HCT116 (cell line): ENCODE results near the gene HTRA3. TPM values are rescaled to one million over a fixed set of nuclear protein-coding genes. Genes with fewer than 3 reads are reported as not detected.

Experiments
- ATAC-seq: fragments of 200-7000 bp; cut with Tn5 transposase; 2 replicates; pipeline ENCODE4 v1.9.1; 2020; ENCODE audit warnings: mild to moderate bottlenecking, moderate library complexity
- BruUV-seq: library from RNA; stranded (reverse); fragments of 400-500 nt; replicated peaks from 2 replicates; lab custom pipeline; 2021; lab: Mats Ljungman, UMichigan
- CTCF ChIA-PET: fragments of 300-600 bp; sonication (Branson Sonifier 250); formaldehyde crosslinking; loops from one replicate; lab custom pipeline; 2021; ENCODE audit warnings: antibody characterized with exemption; lab: Charles Lee
- POLR2A ChIA-PET: fragments of 300-600, 350-600 bp; sonication (Branson Sonifier 250); formaldehyde crosslinking; loops from one replicate; lab custom pipeline; 2021; ENCODE audit warnings: antibody characterized with exemption; lab: Charles Lee
- RAD21 ChIA-PET, 2 experiments: fragments of 300-600 bp; sonication (Branson Sonifier 250); formaldehyde crosslinking; loops; one replicate each; lab custom pipeline; 2023; ENCODE audit warnings: low total read pairs in 2 of 2; ENCODE audit not compliant: uncharacterized antibody in 2 of 2, unreplicated experiment in 2 of 2, low non-redundant PET in 1 of 2; lab: Charles Lee
- DNase-seq: peaks from one replicate; pipeline ENCODE4 v3.0.0-alpha.2; 2010; ENCODE audit warnings: low read depth, low spot score
- H2AFZ ChIP-seq: fragments of 200-600 bp; shearing (Covaris generic), sonication (generic); 2 replicates; pipeline ENCODE4 v1.6.1; 2017; ENCODE audit warnings: low read depth, mixed run types, mixed read lengths, antibody characterized with exemption, low read length; ENCODE audit not compliant: poor library complexity, severe bottlenecking
- H3K27ac ChIP-seq: 2 replicates; pipeline ENCODE4 v1.5.1; 2012; ENCODE audit warnings: low read depth, low read length
- H3K27me3 ChIP-seq: fragments of 200-600 bp; sonication (generic); 2 replicates; pipeline ENCODE4 v1.6.1; 2016; ENCODE audit warnings: mixed run types, low read length, mixed read lengths; ENCODE audit not compliant: insufficient read depth
- H3K36me3 ChIP-seq, 2 experiments: fragments of 200-500 bp in 1 of 2; fragments of 200-600 bp in 1 of 2; sonication (Bioruptor generic) in 1 of 2; sonication (generic) in 1 of 2; 2 replicates each; pipeline versions ENCODE4 v1.5.1 to v1.6.1; 2014 to 2016; ENCODE audit warnings: low read length in 2 of 2, inconsistent platforms in 1 of 2, mixed read lengths in 1 of 2, mixed run types in 1 of 2; ENCODE audit not compliant: insufficient read depth in 2 of 2, control insufficient read depth in 1 of 2
- H3K4me1 ChIP-seq, 2 experiments: fragments of 200-600 bp in 1 of 2; sonication (generic) in 1 of 2; 2 replicates each; pipeline versions ENCODE4 v1.5.1 to v1.6.1; 2012 to 2017; ENCODE audit warnings: low read length in 2 of 2, inconsistent platforms in 1 of 2, mild to moderate bottlenecking in 1 of 2, mixed read lengths in 1 of 2, mixed run types in 1 of 2, moderate library complexity in 1 of 2; ENCODE audit not compliant: insufficient read depth in 2 of 2, control insufficient read depth in 1 of 2
- H3K4me2 ChIP-seq: fragments of 200-600 bp; sonication (generic); 2 replicates; pipeline ENCODE4 v1.6.1; 2017; ENCODE audit warnings: mixed run types, low read length, mixed read lengths
- H3K4me3 ChIP-seq, 2 experiments: fragments of 200-600 bp in 1 of 2; sonication (generic) in 1 of 2; replicated peaks in 1 of 2; 2 replicates each; pipeline ENCODE4 v1.5.1; 2011 to 2016; ENCODE audit warnings: low read length in 2 of 2, control low read depth in 1 of 2, low read depth in 1 of 2, mild to moderate bottlenecking in 1 of 2, mixed read lengths in 1 of 2, mixed run types in 1 of 2
- H3K79me2 ChIP-seq: fragments of 200-600 bp; sonication (generic); 2 replicates; pipeline ENCODE4 v1.6.1; 2017; ENCODE audit warnings: mild to moderate bottlenecking, mixed run types, low read length, moderate library complexity, mixed read lengths; ENCODE audit not compliant: insufficient read depth
- H3K9ac ChIP-seq: fragments of 200-600 bp; sonication (generic); 2 replicates; pipeline ENCODE4 v1.6.1; 2016; ENCODE audit warnings: low read length, mixed read lengths
- H3K9me2 ChIP-seq: fragments of 200-600 bp; sonication (generic), shearing (Covaris generic); 2 replicates; pipeline ENCODE4 v1.6.1; 2017; ENCODE audit warnings: mixed run types, mild to moderate bottlenecking, moderate library complexity; ENCODE audit not compliant: insufficient read depth
- H3K9me3 ChIP-seq, 2 experiments: fragments of 200-500 bp in 1 of 2; fragments of 200-600 bp in 1 of 2; sonication (Bioruptor generic) in 1 of 2; sonication (generic) in 1 of 2; 2 replicates each; pipeline ENCODE4 v1.6.1; 2014 to 2017; ENCODE audit warnings: low read length in 2 of 2, mixed read lengths in 2 of 2, inconsistent platforms in 1 of 2, low read depth in 1 of 2, mild to moderate bottlenecking in 1 of 2, mixed run types in 1 of 2, moderate library complexity in 1 of 2; ENCODE audit not compliant: control insufficient read depth in 1 of 2, insufficient read depth in 1 of 2
- H4K20me1 ChIP-seq: fragments of 200-600 bp; sonication (generic), shearing (Covaris generic); 2 replicates; pipeline ENCODE4 v1.6.1; 2017; ENCODE audit warnings: mixed run types, mild to moderate bottlenecking, moderate library complexity; ENCODE audit not compliant: insufficient read depth
- CBX3 ChIP-seq: IDR thresholded peaks from 2 replicates; pipeline ENCODE4 v1.6.1; 2012; ENCODE audit warnings: low read depth
- FOSL1 ChIP-seq: IDR thresholded peaks from 2 replicates; pipeline ENCODE4 v1.6.1; 2012; ENCODE audit warnings: low read depth
- JUND ChIP-seq: IDR thresholded peaks from 2 replicates; pipeline ENCODE4 v1.6.1; 2012
- SRF ChIP-seq: IDR thresholded peaks from 2 replicates; pipeline ENCODE4 v1.6.1; 2012; ENCODE audit warnings: low read depth
- TCF7L2 ChIP-seq: IDR thresholded peaks from 2 replicates; pipeline ENCODE4 v1.7.0; 2011; ENCODE audit warnings: borderline replicate concordance, inconsistent platforms; ENCODE audit not compliant: insufficient read depth, insufficient read length; ENCODE audit errors: extremely low read depth
- YY1 ChIP-seq: IDR thresholded peaks from 2 replicates; pipeline ENCODE4 v1.6.1; 2011; ENCODE audit warnings: low read length, low read depth, moderate library complexity, mild to moderate bottlenecking; ENCODE audit not compliant: insufficient replicate concordance; ENCODE audit errors: extremely low read depth
- ZFX ChIP-seq: fragments of 450-650 bp; IDR thresholded peaks from 2 replicates; pipeline ENCODE4 v1.6.1; 2017
- intact Hi-C: fragments of 100-400 bp; cut with micrococcal nuclease; formaldehyde crosslinking; loops from 2 replicates; pipeline ENCODE4 v1.10.0; 2022
- total RNA-seq: library from RNA; stranded (reverse); gene quantifications from one replicate; pipeline ENCODE4 v1.2.1, GENCODE V29; 2021; ENCODE audit not compliant: unreplicated experiment
- TF ChIP-seq, protein P1 (sequence below), 3 experiments: fragments of 200-600 bp in 1 of 3; sonication (generic) in 1 of 3; IDR thresholded peaks in 2 of 3; conservative IDR thresholded peaks in 1 of 3; 2 replicates each; pipeline ENCODE4 v1.5.1; 2012 to 2017; ENCODE audit warnings: low read depth in 2 of 3, low read length in 2 of 3, antibody characterized with exemption in 1 of 3, borderline replicate concordance in 1 of 3, control low read depth in 1 of 3, mild to moderate bottlenecking in 1 of 3, mixed read lengths in 1 of 3, mixed run types in 1 of 3, moderate library complexity in 1 of 3; ENCODE audit not compliant: insufficient read depth in 1 of 3
- TF ChIP-seq, protein P2 (sequence below): IDR thresholded peaks from 2 replicates; pipeline ENCODE4 v1.6.1; 2012

HTRA3 gene
- total RNA-seq, 1 experiment from 2014 or later: not detected

DNA sequence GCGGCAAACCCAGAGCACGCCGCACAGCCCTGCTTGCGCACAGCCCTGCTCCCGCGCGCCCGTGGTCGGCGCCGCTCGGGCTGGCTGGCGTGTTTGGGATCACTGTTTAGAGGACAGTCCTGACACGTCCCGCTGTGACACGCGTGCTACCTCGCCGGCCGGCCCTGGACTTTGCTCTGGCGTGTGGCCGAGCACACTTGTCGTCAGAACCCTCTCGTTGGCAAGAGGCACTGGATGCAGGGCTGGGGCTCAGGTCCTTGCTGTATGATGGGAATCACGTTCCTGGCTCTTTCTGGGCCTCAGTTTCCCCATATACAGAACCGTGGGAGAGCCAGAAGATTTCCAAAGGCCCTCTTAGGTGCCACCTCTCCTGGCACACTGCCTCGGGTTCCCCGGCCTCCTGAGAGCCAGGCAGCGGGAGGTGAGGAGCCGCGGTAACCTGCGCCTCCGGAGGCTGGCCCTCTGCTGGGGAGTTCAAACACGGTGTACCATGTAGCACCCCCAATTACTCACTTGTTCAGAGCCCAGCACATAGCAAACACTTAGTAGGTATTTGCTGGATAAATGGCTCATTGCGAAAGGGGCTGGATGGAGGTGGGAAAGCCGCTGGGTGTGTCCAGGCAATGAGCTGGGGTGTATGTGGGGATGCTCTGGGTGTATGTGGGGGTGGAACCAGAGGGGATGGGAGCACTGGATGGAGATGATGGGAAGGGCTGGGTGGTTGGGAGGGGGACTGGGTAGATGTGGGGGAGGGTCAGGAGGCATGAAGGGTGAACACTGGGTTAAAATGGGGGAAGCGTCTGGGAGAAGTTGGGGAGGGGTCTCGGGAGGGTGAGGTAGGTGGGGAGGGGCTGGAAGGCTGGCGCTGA, 76.6 kb downstream of the HTRA3 start:
- Histone ChIP-seq H3K9me3 (no peaks in the 10 kb centered on the region), H3K27me3 (no peaks in the 10 kb centered on the region), H3K79me2 (no peaks in the 10 kb centered on the region), H3K4me2 (no peak overlapping the region), H3K27ac (no peak overlapping the region), H3K36me3 (no peaks in the 10 kb centered on the region), H4K20me1 (no peaks in the 10 kb centered on the region), H3K4me3 (no peak overlapping the region), H3K9ac (no peak overlapping the region), H2AFZ (no peak overlapping the region), H3K9me2 (no peaks in the 10 kb centered on the region), H3K4me1 (no peaks in the 10 kb centered on the region)
- POLR2A ChIA-PET: no interaction called here
- DNase-seq (no peak), ATAC-seq (no peak)
- no TSS peak for BruUV-seq
- TF ChIP-seq TCF7L2 (no peak), CBX3 (no peak), FOSL1 (no peak), YY1 (no peak), JUND (no peak), ZFX (no peak), SRF (no peak)
- TF ChIP-seq, protein P1, sequence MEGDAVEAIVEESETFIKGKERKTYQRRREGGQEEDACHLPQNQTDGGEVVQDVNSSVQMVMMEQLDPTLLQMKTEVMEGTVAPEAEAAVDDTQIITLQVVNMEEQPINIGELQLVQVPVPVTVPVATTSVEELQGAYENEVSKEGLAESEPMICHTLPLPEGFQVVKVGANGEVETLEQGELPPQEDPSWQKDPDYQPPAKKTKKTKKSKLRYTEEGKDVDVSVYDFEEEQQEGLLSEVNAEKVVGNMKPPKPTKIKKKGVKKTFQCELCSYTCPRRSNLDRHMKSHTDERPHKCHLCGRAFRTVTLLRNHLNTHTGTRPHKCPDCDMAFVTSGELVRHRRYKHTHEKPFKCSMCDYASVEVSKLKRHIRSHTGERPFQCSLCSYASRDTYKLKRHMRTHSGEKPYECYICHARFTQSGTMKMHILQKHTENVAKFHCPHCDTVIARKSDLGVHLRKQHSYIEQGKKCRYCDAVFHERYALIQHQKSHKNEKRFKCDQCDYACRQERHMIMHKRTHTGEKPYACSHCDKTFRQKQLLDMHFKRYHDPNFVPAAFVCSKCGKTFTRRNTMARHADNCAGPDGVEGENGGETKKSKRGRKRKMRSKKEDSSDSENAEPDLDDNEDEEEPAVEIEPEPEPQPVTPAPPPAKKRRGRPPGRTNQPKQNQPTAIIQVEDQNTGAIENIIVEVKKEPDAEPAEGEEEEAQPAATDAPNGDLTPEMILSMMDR (IDR thresholded peaks at IDR 0.05 in 2 of 3, conservative IDR thresholded peaks at IDR 0.05 in 1 of 3; ENCODE audit: borderline replicate concordance in 1 of 3, insufficient read depth in 1 of 3, low read depth in 2 of 3, low read length in 2 of 3): 0 out of 6 replicates have a peak, but pooled peaks of 1 of the 3 experiments have one; percentile 1
- TF ChIP-seq, protein P2, sequence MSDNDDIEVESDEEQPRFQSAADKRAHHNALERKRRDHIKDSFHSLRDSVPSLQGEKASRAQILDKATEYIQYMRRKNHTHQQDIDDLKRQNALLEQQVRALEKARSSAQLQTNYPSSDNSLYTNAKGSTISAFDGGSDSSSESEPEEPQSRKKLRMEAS: no peak
- RAD21 ChIA-PET: no interaction called here
- CTCF ChIA-PET: no interaction called here
- intact Hi-C loops: no loop called here
